Lower lobe of right lung (tissue), 2 donors: Measurements from ENCODE around the gene DHRS7C. TPM values are rescaled to one million over a fixed set of nuclear protein-coding genes. Genes with fewer than 3 reads are reported as not detected.

ENCODE experiments used
- ATAC-seq, 2 donors: fragments of 200-7000 bp; cut with Tn5 transposase; one replicate each; pipeline ENCODE4 v1.9.1; 2020 to 2022; ENCODE audit warnings: mild to moderate bottlenecking in 2 of 2, moderate library complexity in 2 of 2
- DNase-seq: peaks from one replicate; pipeline ENCODE4 v3.0.0-alpha.2; 2020
- H3K27ac ChIP-seq: fragments of 200-600 bp; one replicate; pipeline ENCODE4 v1.8.0; 2022
- H3K27me3 ChIP-seq: fragments of 200-600 bp; one replicate; pipeline ENCODE4 v1.8.0; 2022; ENCODE audit warnings: low read depth
- H3K36me3 ChIP-seq: fragments of 200-600 bp; one replicate; pipeline ENCODE4 v1.8.0; 2022; ENCODE audit warnings: mild to moderate bottlenecking
- H3K4me1 ChIP-seq: fragments of 200-600 bp; one replicate; pipeline ENCODE4 v1.8.0; 2022
- H3K4me3 ChIP-seq: fragments of 200-600 bp; one replicate; pipeline ENCODE4 v1.8.0; 2022; ENCODE audit warnings: mild to moderate bottlenecking
- H3K9me3 ChIP-seq: fragments of 200-600 bp; one replicate; pipeline ENCODE4 v1.8.0; 2022
- CTCF ChIP-seq: fragments of 200-600 bp; IDR thresholded peaks from one replicate; pipeline ENCODE4 v1.8.0; 2022; ENCODE audit warnings: antibody characterized with exemption, mild to moderate bottlenecking
- intact Hi-C: fragments of 100-400 bp; cut with DNase I; formaldehyde crosslinking; loops from one replicate; pipeline ENCODE4 v1.11.0; 2022
- total RNA-seq: library from RNA; stranded (reverse); fragmentation: NEBNext Ultra II Directional; extraction: Animal tissue kit (Norgen Biotek cat#: 25700); gene quantifications from one replicate; pipeline ENCODE4 v1.2.1, GENCODE V29; 2021
- donor health status: DM: no; HTN: yes; CAD: no; lungs with severe emphysema.

DHRS7C gene
- total RNA-seq, 1 donor from 2014 or later = not detected

- H3K27me3 ChIP-seq = no peaks in the 10 kb centered on the region
- no peak for TF ChIP-seq CTCF
- no peak for ATAC-seq
- H3K27ac ChIP-seq = no peak overlapping the region
- H3K4me1 ChIP-seq = no peaks in the 10 kb centered on the region
- H3K9me3 ChIP-seq = no peaks in the 10 kb centered on the region
- H3K4me3 ChIP-seq = no peak overlapping the region
- H3K36me3 ChIP-seq = no peaks in the 10 kb centered on the region
- intact Hi-C loops = no loop called here
- DNase-seq = no peak
These were observed 18.0 kb upstream of the DHRS7C start for GRCh38 chr17:9809409-9809808.

- DNase-seq (no peak), ATAC-seq (no peak)
- no peaks in the 10 kb centered on the region for H3K4me1 ChIP-seq
- H3K27me3 ChIP-seq = no peaks in the 10 kb centered on the region
- H3K9me3 ChIP-seq = no peaks in the 10 kb centered on the region
- H3K36me3 ChIP-seq = no peaks in the 10 kb centered on the region
- TF ChIP-seq CTCF = no peak
- no peak overlapping the region for H3K4me3 ChIP-seq
- intact Hi-C loops = no loop called here
- H3K27ac ChIP-seq = no peak overlapping the region
These were observed 15.3 kb upstream of the DHRS7C start for GRCh38 chr17:9806699-9807098.

GRCh38 chr17:9805769-9806168, 14.4 kb upstream of the DHRS7C start:
- no peak for ATAC-seq
- no peaks in the 10 kb centered on the region for H3K4me1 ChIP-seq
- no peak for TF ChIP-seq CTCF
- DNase-seq = no peak
- intact Hi-C loops = no loop called here
- no peak overlapping the region for H3K4me3 ChIP-seq
- H3K27ac ChIP-seq = no peak overlapping the region
- H3K36me3 ChIP-seq = no peaks in the 10 kb centered on the region
- no peaks in the 10 kb centered on the region for H3K27me3 ChIP-seq
- H3K9me3 ChIP-seq = no peaks in the 10 kb centered on the region

GRCh38 chr17:9802697-9803096, 11.3 kb upstream of the DHRS7C start:
- DNase-seq = no peak
- Histone ChIP-seq H3K4me3 (no peak overlapping the region), H3K27me3 (no peaks in the 10 kb centered on the region), H3K36me3 (no peaks in the 10 kb centered on the region), H3K4me1 (no peaks in the 10 kb centered on the region), H3K9me3 (no peaks in the 10 kb centered on the region), H3K27ac (no peak overlapping the region)
- no peak for TF ChIP-seq CTCF
- intact Hi-C loops = no loop called here
- ATAC-seq = no peak

- no peaks in the 10 kb centered on the region for H3K9me3 ChIP-seq
- no peak overlapping the region for H3K27ac ChIP-seq
- DNase-seq (no peak), ATAC-seq (no peak)
- H3K36me3 ChIP-seq = no peaks in the 10 kb centered on the region
- no peak for TF ChIP-seq CTCF
- H3K4me1 ChIP-seq = no peaks in the 10 kb centered on the region
- intact Hi-C loops = no loop called here
- H3K4me3 ChIP-seq = no peak overlapping the region
- H3K27me3 ChIP-seq = no peaks in the 10 kb centered on the region
These were observed 10.9 kb upstream of the DHRS7C start for GRCh38 chr17:9802294-9802693.

- H3K4me1 ChIP-seq = no peaks in the 10 kb centered on the region
- H3K4me3 ChIP-seq = no peak overlapping the region
- no peaks in the 10 kb centered on the region for H3K27me3 ChIP-seq
- no peak for DNase-seq
- H3K9me3 ChIP-seq = no peaks in the 10 kb centered on the region
- TF ChIP-seq CTCF = no peak
- no peak for ATAC-seq
- intact Hi-C loops = no loop called here
- no peaks in the 10 kb centered on the region for H3K36me3 ChIP-seq
- no peak overlapping the region for H3K27ac ChIP-seq
These were observed 10.1 kb upstream of the DHRS7C start for GRCh38 chr17:9801505-9801904.
